GM21825 (cell line): ENCODE measurements around the gene LRP2.
"Not testable (repeated sequence)": the region's sequence is repeated elsewhere in the genome, so short reads cannot be mapped to it uniquely, and the experiment has no call there.

Experiments
- ATAC-seq: cut with Tn5 transposase; IDR thresholded peaks from one replicate; pipeline ENCODE4 v1.9.1; 2021; ENCODE audit warnings: mild to moderate bottlenecking, moderate library complexity; ENCODE audit not compliant: unreplicated experiment

LRP2 gene

GRCh38 chr2:169348321-169349024, 13.9 kb downstream of the LRP2 start:
- no peak for ATAC-seq

GRCh38 chr2:169345486-169346437, 16.6 kb downstream of the LRP2 start:
- no peak for ATAC-seq

- ATAC-seq: no peak
These were observed 17.4 kb downstream of the LRP2 start for GRCh38 chr2:169344736-169345485.

- ATAC-seq: no peak
These were observed 19.1 kb downstream of the LRP2 start for GRCh38 chr2:169343202-169343601.

GRCh38 chr2:169339657-169340056, 22.7 kb downstream of the LRP2 start:
- no peak for ATAC-seq

GRCh38 chr2:169336695-169337094, 25.6 kb downstream of the LRP2 start:
- ATAC-seq: no peak

GRCh38 chr2:169330555-169331198, 31.7 kb downstream of the LRP2 start:
- ATAC-seq: no peak

- no peak for ATAC-seq
These were observed 32.4 kb downstream of the LRP2 start for GRCh38 chr2:169329688-169330554.

GRCh38 chr2:169328785-169329184, 33.5 kb downstream of the LRP2 start:
- ATAC-seq: no peak

GRCh38 chr2:169327837-169328236, 34.5 kb downstream of the LRP2 start:
- not testable (repeated sequence) for ATAC-seq

- not testable (repeated sequence) for ATAC-seq
These were observed 36.4 kb downstream of the LRP2 start for GRCh38 chr2:169325886-169326285.

GRCh38 chr2:169324581-169325260, 37.6 kb downstream of the LRP2 start:
- no peak for ATAC-seq

- no peak for ATAC-seq
These were observed 38.5 kb downstream of the LRP2 start for GRCh38 chr2:169323841-169324240.

GRCh38 chr2:169320561-169320960, 41.8 kb downstream of the LRP2 start:
- no peak for ATAC-seq

GRCh38 chr2:169315357-169315756, 47.0 kb downstream of the LRP2 start:
- no peak for ATAC-seq

- not testable (repeated sequence) for ATAC-seq
These were observed 54.0 kb downstream of the LRP2 start for GRCh38 chr2:169308349-169308748.

GRCh38 chr2:169304689-169305088, 57.6 kb downstream of the LRP2 start:
- not testable (repeated sequence) for ATAC-seq

GRCh38 chr2:169303579-169304305, 58.6 kb downstream of the LRP2 start:
- ATAC-seq: no peak

GRCh38 chr2:169302364-169302763, 60.0 kb downstream of the LRP2 start:
- no peak for ATAC-seq
